Panc1 (cell line): ENCODE data around the gene TMEM170A. TPM values are rescaled to one million over a fixed set of nuclear protein-coding genes. Genes with fewer than 3 reads are reported as not detected.

ENCODE experiments used
- ATAC-seq: fragments of 200-7000 bp; cut with Tn5 transposase; 2 replicates; pipeline ENCODE4 v1.9.1; 2020; ENCODE audit warnings: mild to moderate bottlenecking, moderate library complexity
- BruUV-seq: library from RNA; stranded (reverse); fragments of 400-500 nt; replicated peaks from 2 replicates; lab custom pipeline; 2021; lab: Mats Ljungman, UMichigan
- CTCF ChIA-PET: fragments of 300-600 bp; sonication (Branson Sonifier 250); formaldehyde crosslinking; loops from one replicate; lab custom pipeline; 2022; ENCODE audit warnings: antibody characterized with exemption; lab: Charles Lee
- POLR2A ChIA-PET: fragments of 300-600 bp; sonication (Branson Sonifier 250); formaldehyde crosslinking; loops from one replicate; lab custom pipeline; 2022; ENCODE audit warnings: antibody characterized with exemption; lab: Charles Lee
- DNase-seq: peaks from one replicate; pipeline ENCODE4 v3.0.0-alpha.2; 2010; ENCODE audit warnings: low read depth, low spot score
- H3K27ac ChIP-seq: 2 replicates; pipeline ENCODE4 v1.5.1; 2011; ENCODE audit warnings: mild to moderate bottlenecking, low read length, inconsistent platforms
- H3K27me3 ChIP-seq: fragments of 200-500 bp; sonication (Bioruptor generic); 2 replicates; pipeline ENCODE4 v1.6.0; 2014; ENCODE audit warnings: low read length, inconsistent platforms; ENCODE audit not compliant: control insufficient read depth, insufficient read depth
- H3K36me3 ChIP-seq: fragments of 200-500 bp; sonication (Bioruptor generic); 2 replicates; pipeline ENCODE4 v1.5.1; 2014; ENCODE audit warnings: inconsistent platforms, mild to moderate bottlenecking, low read length, moderate library complexity; ENCODE audit not compliant: control insufficient read depth, insufficient read depth
- H3K4me1 ChIP-seq: 2 replicates; pipeline ENCODE4 v1.5.1; 2011; ENCODE audit warnings: inconsistent platforms, mild to moderate bottlenecking, low read length, moderate library complexity; ENCODE audit not compliant: control insufficient read depth, insufficient read depth
- H3K4me3 ChIP-seq, 2 experiments: 2 replicates each; pipeline ENCODE4 v1.5.1; 2011 to 2012; ENCODE audit warnings: low read depth in 2 of 2, low read length in 2 of 2, mild to moderate bottlenecking in 2 of 2, inconsistent platforms in 1 of 2, moderate library complexity in 1 of 2
- H3K9me3 ChIP-seq: fragments of 200-500 bp; sonication (Bioruptor generic); 2 replicates; pipeline ENCODE4 v1.5.1; 2014; ENCODE audit warnings: low read depth, mild to moderate bottlenecking, inconsistent platforms, low read length, moderate library complexity; ENCODE audit not compliant: control insufficient read depth, insufficient read depth
- CTCF ChIP-seq: fragments of 450-650 bp; IDR thresholded peaks from 2 replicates; pipeline ENCODE4 v1.5.1; 2017; ENCODE audit warnings: mild to moderate bottlenecking
- POLR2AphosphoS5 ChIP-seq: IDR thresholded peaks from 2 replicates; pipeline ENCODE4 v1.6.1; 2012; ENCODE audit warnings: mild to moderate bottlenecking, low read depth, low read length, moderate library complexity
- REST ChIP-seq, 2 experiments: IDR thresholded peaks; 2 replicates each; pipeline ENCODE4 v1.6.1; 2011 to 2012; ENCODE audit warnings: low read depth in 2 of 2, control low read depth in 1 of 2, low read length in 1 of 2, mild to moderate bottlenecking in 1 of 2, moderate library complexity in 1 of 2; ENCODE audit not compliant: insufficient read depth in 1 of 2
- SIN3A ChIP-seq: IDR thresholded peaks from 2 replicates; pipeline ENCODE4 v1.6.1; 2012; ENCODE audit warnings: low read depth, mild to moderate bottlenecking, low read length, moderate library complexity, borderline replicate concordance; ENCODE audit not compliant: insufficient read depth
- TCF7L2 ChIP-seq: IDR thresholded peaks from 2 replicates; pipeline ENCODE4 v1.6.1; 2011; ENCODE audit warnings: mild to moderate bottlenecking, low read depth, low read length, inconsistent platforms
- in situ Hi-C: cut with HindIII; loops from 2 replicates; pipeline ENCODE4 v1.10.0; 2016; ENCODE audit warnings: low sequenced_read_pairs, low pct_unique_long_range_greater_than_20kb
- intact Hi-C: fragments of 100-400 bp; cut with micrococcal nuclease; formaldehyde crosslinking; loops from one replicate; pipeline ENCODE4 v1.10.0; 2022; ENCODE audit not compliant: unreplicated experiment
- total RNA-seq: library from RNA; stranded (reverse); gene quantifications from one replicate; pipeline ENCODE4 v1.2.1, GENCODE V29; 2021; ENCODE audit not compliant: unreplicated experiment

Gene TMEM170A
- total RNA-seq, 1 experiment from 2014 or later, result 19.0 TPM

- in situ Hi-C loops (no loop called here), intact Hi-C loops (no loop called here)
- no peaks in the 10 kb centered on the region; the same call in 1 of the 2 replicates for H3K4me1 ChIP-seq
- ChIA-PET CTCF (no interaction called here), POLR2A (interaction anchor here (0.6 kb wide), 1 partner anchor 78 kb away, joined by 5 read pairs; no protein-coding TSS in a partner anchor)
- no peaks in the 10 kb centered on the region for H3K27me3 ChIP-seq
- no peak overlapping the region for H3K4me3 ChIP-seq
- H3K27ac ChIP-seq, result no peak overlapping the region
- BruUV-seq, result no TSS peak
- H3K36me3 ChIP-seq, result no peaks in the 10 kb centered on the region
- H3K9me3 ChIP-seq, result no peaks in the 10 kb centered on the region
- TF ChIP-seq REST (IDR thresholded peaks at IDR 0.05; ENCODE audit: insufficient read depth in 1 of 2, low read depth in 2 of 2, low read length in 1 of 2), result no peak
- TF ChIP-seq TCF7L2, result no peak
- TF ChIP-seq POLR2AphosphoS5, result no peak
- ATAC-seq (no peak), DNase-seq (no peak)
Observed at GRCh38 chr16:75458439-75458838, 6.0 kb downstream of the TMEM170A start.

- intact Hi-C loops, result no loop called here
- in situ Hi-C loops, result no loop called here
- TF ChIP-seq CTCF (no peak), SIN3A (no peak), TCF7L2 (no peak), REST (IDR thresholded peaks at IDR 0.05; ENCODE audit: insufficient read depth in 1 of 2, low read depth in 2 of 2, low read length in 1 of 2) (no peak), POLR2AphosphoS5 (no peak)
- Histone ChIP-seq H3K27ac (no peak overlapping the region), H3K27me3 (no peaks in the 10 kb centered on the region), H3K4me1 (no peaks in the 10 kb centered on the region; the same call in 1 of the 2 replicates), H3K9me3 (no peaks in the 10 kb centered on the region), H3K36me3 (no peaks in the 10 kb centered on the region), H3K4me3 (no peak overlapping the region)
- ATAC-seq, result no peak
- POLR2A ChIA-PET, result interaction anchor here (0.6 kb wide), 1 partner anchor 78 kb away, joined by 5 read pairs; no protein-coding TSS in a partner anchor
- DNase-seq, result no peak
- BruUV-seq, result no TSS peak
- CTCF ChIA-PET, result no interaction called here
Observed at GRCh38 chr16:75458029-75458428, 6.5 kb downstream of the TMEM170A start.
